HG02840 (cell line): ENCODE data around the gene ARID3B.
A peak's percentile ranks its signal among the peaks of the same experiment; 100 is the strongest.
"Not testable (repeated sequence)": the region's sequence is repeated elsewhere in the genome, so short reads cannot be mapped to it uniquely, and the experiment has no call there.

ENCODE experiments used
- ATAC-seq: cut with Tn5 transposase; IDR thresholded peaks from one replicate; pipeline ENCODE4 v1.9.1; 2021; ENCODE audit warnings: mild to moderate bottlenecking, moderate library complexity, moderate number of reproducible peaks; ENCODE audit not compliant: unreplicated experiment, low FRiP score

Gene ARID3B

DNA sequence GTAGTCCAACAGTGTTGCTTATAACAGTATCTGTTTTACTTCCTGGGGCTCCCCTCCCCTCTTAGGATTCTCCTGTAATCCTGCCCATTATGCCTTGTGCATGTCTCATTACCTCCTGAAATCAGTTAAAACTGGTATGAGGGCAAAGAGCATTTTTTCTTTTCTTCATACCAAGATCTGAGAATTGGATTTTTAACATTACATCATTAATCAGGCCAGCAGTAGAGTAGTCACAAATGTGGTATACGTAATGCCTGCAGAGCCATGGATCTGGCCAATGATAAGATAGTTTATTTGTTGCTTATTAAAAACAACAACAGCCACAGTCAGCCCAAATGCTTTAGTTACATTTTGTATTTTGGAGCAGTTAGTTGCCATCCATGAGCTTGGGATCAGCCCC is 23.2 kb downstream of the ARID3B start:
- no peak for ATAC-seq

DNA sequence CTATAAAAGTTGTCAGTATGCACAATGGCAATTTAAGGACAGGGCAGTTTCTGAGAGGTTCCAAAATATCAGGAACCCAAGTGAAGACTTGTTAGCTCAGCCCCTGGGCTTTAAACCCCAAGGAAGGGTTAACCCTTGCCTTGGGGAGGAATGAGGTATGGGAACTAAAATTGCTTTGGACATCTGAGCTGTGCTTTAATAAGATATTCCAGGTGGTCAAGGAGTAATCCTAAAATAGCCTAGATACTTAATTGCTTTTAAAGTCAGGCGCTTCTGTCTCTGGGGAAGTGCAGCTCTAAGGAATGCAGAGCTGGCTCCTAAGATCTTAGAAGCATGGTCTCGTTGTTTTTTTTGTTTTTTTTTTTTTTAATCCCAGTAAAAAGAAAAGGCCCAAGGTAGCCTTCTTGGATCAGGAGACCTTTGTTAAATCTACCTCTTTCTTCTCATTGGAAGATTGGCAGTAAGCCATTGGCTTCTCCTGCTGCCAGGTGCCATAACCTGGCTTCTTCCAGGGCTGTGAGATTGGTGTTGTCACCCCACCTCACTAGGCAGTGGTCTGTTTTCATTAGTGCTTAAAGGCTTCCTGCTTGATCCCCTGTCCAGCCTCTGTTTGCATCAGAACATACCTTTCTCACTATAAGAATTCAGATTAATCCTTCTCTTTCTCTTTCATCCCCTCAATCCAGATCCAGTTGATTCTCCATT is 24.5 kb downstream of the ARID3B start:
- no peak for ATAC-seq

- no peak for ATAC-seq
Measured at GRCh38 chr15:74568594-74568993, 27.6 kb downstream of the ARID3B start.

DNA sequence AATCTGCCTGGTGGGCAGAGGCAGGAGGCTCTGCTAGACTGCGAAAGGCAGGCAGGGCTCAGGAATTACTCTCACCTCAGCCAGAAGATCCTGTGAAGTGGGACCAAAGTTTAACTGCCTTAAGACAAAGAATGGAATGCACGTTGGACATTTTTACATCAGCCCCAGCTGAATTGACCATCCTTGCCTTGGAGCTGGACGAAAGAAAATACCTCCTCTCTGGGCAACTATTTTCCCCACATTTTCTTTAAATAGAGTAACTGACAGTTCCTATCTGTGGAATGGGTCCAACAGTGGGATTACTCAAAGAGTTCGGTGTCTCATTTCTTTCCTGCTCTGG is 28.7 kb downstream of the ARID3B start:
- no peak for ATAC-seq

- no peak for ATAC-seq
Measured at GRCh38 chr15:74571191-74571590, 30.2 kb downstream of the ARID3B start.

DNA sequence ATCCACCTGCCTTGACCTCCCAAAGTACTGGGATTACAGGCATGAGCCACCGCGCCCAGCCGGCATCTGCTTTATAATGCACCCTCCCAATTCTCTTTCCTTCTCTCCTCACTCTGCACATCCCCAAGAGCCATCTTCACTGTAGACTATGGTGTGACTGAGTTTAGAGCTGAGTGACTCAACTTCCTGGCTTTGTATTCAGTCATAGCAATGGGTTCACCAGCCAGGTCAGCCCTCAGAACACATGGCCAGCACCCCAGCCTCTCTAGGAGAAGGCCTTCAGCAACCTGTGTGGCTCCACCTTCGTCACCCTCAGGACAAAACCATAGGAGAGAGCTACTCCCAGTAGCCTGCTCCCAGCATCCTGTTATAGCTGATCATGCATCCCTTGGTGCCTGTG is 33.0 kb downstream of the ARID3B start:
- ATAC-seq: no peak

DNA sequence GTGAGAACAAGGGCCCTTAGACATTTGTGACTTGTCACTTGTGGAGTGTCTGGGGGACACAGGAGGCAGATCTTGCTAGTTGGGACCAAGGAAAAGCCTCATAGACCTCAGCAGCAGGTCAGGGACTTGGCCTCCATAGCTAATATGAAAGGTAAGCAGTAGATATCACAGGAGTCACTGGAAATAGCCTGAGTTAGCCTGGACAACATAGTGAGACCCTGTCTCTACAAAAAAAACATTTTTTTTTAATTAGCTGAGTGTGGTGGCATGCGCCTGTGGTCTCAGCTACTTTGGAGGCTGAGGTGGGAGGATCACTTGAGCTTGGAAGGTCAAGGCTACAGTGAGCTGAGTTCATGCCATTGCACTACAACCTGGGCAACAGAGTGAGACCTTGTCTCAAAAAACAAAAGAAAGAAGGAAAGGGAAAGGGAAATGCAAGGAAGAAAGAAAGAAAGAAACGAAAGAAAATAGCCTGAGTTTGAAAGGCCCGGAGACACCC is 37.5 kb downstream of the ARID3B start:
- ATAC-seq: no peak

- ATAC-seq: no peak
Measured at GRCh38 chr15:74579001-74579400, 38.0 kb downstream of the ARID3B start.

- ATAC-seq: no peak
Measured at GRCh38 chr15:74580538-74581350, 39.7 kb downstream of the ARID3B start.

DNA sequence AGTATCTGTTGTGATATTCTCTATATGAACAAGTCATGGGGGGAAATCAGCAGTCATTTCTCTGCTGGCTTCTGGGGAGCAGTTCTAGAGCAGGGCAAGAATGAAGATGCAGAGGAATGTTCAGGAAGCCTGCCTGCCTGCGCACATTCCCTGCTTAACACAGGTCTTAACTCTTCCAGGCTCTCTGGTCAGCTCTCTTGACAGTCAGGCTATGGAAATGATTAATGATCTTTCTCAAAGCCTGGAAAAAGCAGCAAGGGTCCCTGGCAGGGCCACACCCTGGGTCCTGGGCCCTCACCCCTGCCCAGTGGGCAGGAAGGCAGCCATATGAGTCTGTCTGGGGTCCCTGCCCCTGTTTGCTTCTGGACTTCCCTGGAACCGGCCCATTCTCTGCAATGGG is 43.2 kb downstream of the ARID3B start:
- ATAC-seq: no peak

DNA sequence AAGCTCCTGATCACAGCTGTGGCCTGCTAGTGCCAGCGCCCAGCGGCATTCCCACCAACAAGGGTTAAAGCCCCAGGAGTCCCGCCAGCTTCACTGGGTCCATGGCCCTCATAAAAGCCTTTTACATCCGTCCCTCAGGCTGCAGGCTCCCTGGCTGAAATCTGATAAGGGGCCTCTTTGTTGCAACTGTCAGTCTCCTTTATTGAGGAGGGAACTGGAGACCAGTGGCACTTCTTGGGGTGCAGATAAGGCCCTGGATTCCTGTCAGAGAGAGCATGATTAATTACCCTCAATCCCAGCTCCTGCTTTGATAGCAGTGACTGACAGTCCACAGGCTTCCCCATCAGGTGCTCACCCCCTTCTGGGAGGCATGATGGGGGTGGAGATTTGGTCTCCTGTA is 43.8 kb downstream of the ARID3B start:
- ATAC-seq: no peak

GRCh38 chr15:74585191-74585590 is 44.2 kb downstream of the ARID3B start:
- ATAC-seq: no peak

DNA sequence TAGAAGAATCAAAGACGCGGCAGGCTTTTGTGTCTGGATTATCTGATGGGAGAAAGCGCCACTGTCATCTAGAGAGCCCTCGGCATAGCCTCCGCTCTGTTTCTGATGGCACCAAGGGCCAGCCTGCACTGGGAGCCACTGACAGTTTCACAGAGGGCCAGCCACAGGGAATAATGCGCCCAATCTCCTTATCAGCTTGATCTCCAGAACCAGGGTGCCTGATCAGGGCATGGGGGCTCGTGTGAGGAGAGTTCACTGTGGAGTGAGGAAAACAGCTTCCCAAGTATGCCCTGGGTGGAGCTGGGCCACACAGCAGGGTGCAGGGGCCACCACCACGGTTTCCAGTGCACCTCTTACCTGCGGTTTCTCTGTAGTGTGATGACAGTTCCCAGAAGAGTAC is 44.8 kb downstream of the ARID3B start:
- ATAC-seq: no peak

- ATAC-seq: no peak
Measured at GRCh38 chr15:74589826-74590225, 48.8 kb downstream of the ARID3B start.

- no peak for ATAC-seq
Measured at GRCh38 chr15:74592222-74592621, 51.2 kb downstream of the ARID3B start.

DNA sequence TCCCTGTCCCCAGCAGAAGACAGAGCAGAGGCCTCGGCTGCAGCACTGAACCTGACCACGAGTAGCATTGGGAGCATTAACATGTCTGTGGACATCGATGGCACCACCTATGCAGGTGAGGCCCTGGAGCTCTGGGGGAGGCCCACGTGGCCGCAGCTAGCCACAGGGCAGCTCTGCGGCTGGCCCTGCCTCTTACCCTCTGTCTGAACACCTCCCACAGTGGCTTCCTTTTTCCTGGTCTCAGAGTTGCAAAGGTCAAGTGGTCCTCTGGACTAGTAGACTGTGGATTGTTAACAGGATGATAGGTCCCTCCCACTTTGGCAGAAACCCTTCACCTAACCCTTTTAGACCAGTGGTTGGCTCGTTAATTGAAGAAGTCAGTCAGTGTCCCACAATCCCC is 52.1 kb downstream of the ARID3B start:
- no peak for ATAC-seq

DNA sequence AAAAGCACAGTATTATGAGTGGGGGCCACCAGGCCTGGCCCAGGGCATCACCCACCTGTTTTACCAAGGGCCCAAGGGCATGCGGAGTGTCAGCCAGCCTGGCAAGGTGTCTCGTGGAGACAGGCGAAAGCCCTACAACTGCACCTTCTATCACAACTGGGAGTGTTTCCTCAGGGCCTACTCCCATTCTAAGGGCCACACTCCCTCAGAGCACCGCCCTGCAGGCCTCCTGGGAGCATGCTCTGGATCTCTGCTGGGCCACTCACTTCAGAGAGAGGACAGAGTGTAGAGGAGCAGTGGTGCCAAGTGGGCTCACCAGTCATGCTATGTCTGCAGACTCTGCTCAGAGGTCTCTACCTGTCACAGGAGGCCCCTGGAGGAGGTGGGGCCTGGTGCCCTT is 53.4 kb downstream of the ARID3B start:
- ATAC-seq: no peak

DNA sequence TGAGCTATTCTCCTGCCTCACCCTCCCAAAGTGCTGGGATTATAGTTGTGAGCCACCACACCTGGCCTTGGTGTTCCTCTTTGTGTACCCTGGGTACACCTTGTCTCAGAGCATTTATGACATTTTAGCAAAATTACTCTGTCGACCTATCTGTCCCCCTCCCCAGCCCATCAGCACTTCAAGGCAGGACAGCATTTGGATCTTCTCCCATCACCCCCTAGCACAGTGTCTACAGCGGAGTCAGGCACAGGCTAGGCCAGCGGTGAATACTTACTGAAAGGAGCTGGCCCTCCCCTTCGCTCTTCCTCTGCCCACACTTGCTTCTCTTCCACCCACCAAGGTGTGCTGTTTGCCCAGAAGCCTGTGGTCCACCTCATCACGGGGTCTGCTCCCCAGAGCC is 54.3 kb downstream of the ARID3B start:
- ATAC-seq: no peak

GRCh38 chr15:74596736-74597135 is 55.7 kb downstream of the ARID3B start:
- not testable (repeated sequence) for ATAC-seq

DNA sequence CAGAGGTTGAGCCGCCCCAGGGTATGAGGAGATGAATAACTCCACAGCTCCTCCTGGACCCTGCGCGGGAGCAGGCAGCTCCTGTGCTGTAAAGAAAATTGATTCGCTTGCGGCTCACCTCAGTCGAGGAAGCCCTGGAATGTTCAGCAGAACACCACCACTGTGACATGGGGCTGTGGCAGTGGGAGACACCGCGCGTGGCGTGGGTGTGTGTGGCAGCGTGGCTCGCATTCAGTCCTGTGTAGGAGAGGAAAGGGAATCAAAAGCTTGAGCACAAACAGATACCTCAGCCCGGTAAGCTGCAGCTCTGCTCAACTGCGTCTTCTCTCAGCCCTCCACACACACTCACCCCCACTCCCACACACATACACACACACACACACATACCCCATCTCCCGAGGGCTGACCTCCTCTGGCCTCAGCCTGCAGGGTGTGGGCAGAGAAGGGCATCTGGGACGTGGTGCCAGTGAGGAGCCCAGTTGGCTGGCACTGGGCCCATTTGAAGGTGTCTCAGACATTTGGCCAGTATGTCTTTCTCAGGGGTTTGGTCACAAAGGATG is 56.2 kb downstream of the ARID3B start:
- not testable (repeated sequence) for ATAC-seq

- ATAC-seq: peak; percentile 85
Measured at GRCh38 chr15:74598126-74598842, 57.3 kb downstream of the ARID3B start.
